ENCODE data around the gene RPS28.

DNA sequence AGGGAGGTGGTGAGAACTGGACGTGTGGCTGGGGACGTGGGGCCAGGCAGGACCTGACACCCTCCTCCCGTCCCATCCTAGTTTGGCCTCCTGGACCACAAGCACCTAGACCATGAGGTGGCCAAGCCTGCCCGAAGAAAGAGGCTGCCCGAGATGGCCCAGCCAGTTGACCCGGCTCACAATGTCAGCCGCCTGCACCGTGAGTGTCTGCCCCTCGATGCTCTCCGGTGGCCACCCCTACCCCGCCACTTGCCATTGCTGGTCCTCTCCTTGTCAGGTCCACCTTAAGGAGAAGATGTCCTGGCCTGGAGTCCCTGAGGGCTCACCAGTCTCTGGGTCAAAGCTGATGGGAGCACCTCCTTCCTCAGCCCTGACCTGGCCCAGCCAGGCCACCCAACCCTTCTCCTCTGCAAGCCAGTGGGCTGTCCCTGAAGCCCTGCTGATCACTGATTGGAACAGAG, 44.9 kb downstream of the RPS28 start:
- TF ChIP-seq, protein P1, sequence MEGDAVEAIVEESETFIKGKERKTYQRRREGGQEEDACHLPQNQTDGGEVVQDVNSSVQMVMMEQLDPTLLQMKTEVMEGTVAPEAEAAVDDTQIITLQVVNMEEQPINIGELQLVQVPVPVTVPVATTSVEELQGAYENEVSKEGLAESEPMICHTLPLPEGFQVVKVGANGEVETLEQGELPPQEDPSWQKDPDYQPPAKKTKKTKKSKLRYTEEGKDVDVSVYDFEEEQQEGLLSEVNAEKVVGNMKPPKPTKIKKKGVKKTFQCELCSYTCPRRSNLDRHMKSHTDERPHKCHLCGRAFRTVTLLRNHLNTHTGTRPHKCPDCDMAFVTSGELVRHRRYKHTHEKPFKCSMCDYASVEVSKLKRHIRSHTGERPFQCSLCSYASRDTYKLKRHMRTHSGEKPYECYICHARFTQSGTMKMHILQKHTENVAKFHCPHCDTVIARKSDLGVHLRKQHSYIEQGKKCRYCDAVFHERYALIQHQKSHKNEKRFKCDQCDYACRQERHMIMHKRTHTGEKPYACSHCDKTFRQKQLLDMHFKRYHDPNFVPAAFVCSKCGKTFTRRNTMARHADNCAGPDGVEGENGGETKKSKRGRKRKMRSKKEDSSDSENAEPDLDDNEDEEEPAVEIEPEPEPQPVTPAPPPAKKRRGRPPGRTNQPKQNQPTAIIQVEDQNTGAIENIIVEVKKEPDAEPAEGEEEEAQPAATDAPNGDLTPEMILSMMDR (IDR thresholded peaks at IDR 0.05): no peak
- TF ChIP-seq POLR2AphosphoS5 (IDR thresholded peaks at IDR 0.05) (no peak), POLR2A (IDR thresholded peaks at IDR 0.05) (no peak), EP300 (IDR thresholded peaks at IDR 0.05; ENCODE audit: low read depth) (no peak)

Data from transverse colon (tissue), 4 donors.